SK-N-SH (cell line): ENCODE data around the gene C8G. TPM values are rescaled to one million over a fixed set of nuclear protein-coding genes. Genes with fewer than 3 reads are reported as not detected.

Source experiments
- CTCF ChIA-PET: fragments of 300-600, 350-600 bp; formaldehyde crosslinking; extraction: SDS; loops from one replicate; lab custom pipeline; 2021; lab: Yijun Ruan, JAX
- POLR2A ChIA-PET: fragments of 350-600 bp; sonication (Branson Sonifier 250); formaldehyde crosslinking; extraction: SDS; loops from one replicate; lab custom pipeline; 2020; ENCODE audit warnings: antibody characterized with exemption, inconsistent platforms; lab: Yijun Ruan, JAX
- DNase-seq: peaks from one replicate; pipeline ENCODE4 v3.0.0; 2012
- H2AFZ ChIP-seq: fragments of 200-600 bp; sonication (generic); 2 replicates; pipeline ENCODE4 v1.8.1; 2016; ENCODE audit warnings: antibody characterized with exemption, mild to moderate bottlenecking, low read depth
- H3F3A ChIP-seq: fragments of 200-600 bp; sonication (generic); replicated peaks from 2 replicates; pipeline ENCODE3; 2016; ENCODE audit warnings: antibody characterized with exemption, mild to moderate bottlenecking; ENCODE audit not compliant: insufficient read depth
- H3K27ac ChIP-seq, 2 experiments: fragments of 200-500 bp in 1 of 2; fragments of 200-600 bp in 1 of 2; sonication (Bioruptor generic) in 1 of 2; sonication (generic), shearing (Covaris generic) in 1 of 2; 2 replicates each; pipeline versions ENCODE4 v1.5.1 to v1.6.1; 2014 to 2016; ENCODE audit warnings: low read depth in 2 of 2, inconsistent platforms in 1 of 2, low read length in 1 of 2, mild to moderate bottlenecking in 1 of 2, mixed read lengths in 1 of 2
- H3K27me3 ChIP-seq: fragments of 200-600 bp; sonication (generic), shearing (Covaris generic); 2 replicates; pipeline ENCODE4 v1.6.1; 2016; ENCODE audit warnings: mixed run types; ENCODE audit not compliant: insufficient read depth
- H3K36me3 ChIP-seq, 2 experiments: fragments of 200-500 bp in 1 of 2; fragments of 200-600 bp in 1 of 2; sonication (Bioruptor generic) in 1 of 2; sonication (generic) in 1 of 2; replicated peaks in 1 of 2; 2 replicates each; pipeline versions ENCODE3 to v1.5.1; 2014 to 2016; ENCODE audit warnings: low read length in 1 of 2, mild to moderate bottlenecking in 1 of 2; ENCODE audit not compliant: insufficient read depth in 2 of 2, control insufficient read depth in 1 of 2
- H3K4me1 ChIP-seq, 2 experiments: fragments of 200-500 bp in 1 of 2; fragments of 200-600 bp in 1 of 2; sonication (Bioruptor generic) in 1 of 2; sonication (generic), shearing (Covaris generic) in 1 of 2; 2 replicates each; pipeline versions ENCODE4 v1.5.1 to v1.6.1; 2014 to 2016; ENCODE audit warnings: low read depth in 1 of 2, low read length in 1 of 2, mixed run types in 1 of 2; ENCODE audit not compliant: insufficient read depth in 2 of 2, control insufficient read depth in 1 of 2
- H3K4me2 ChIP-seq: fragments of 200-600 bp; sonication (generic), shearing (Covaris generic); 2 replicates; pipeline ENCODE4 v1.6.1; 2017; ENCODE audit warnings: mixed run types
- H3K4me3 ChIP-seq, 2 experiments: fragments of 200-500 bp in 1 of 2; fragments of 200-600 bp in 1 of 2; sonication (Bioruptor generic) in 1 of 2; sonication (generic), shearing (Covaris generic) in 1 of 2; 2 replicates each; pipeline versions ENCODE4 v1.5.1 to v1.8.1; 2014 to 2016; ENCODE audit warnings: low read depth in 2 of 2, inconsistent platforms in 1 of 2, low read length in 1 of 2, mild to moderate bottlenecking in 1 of 2, mixed read lengths in 1 of 2, moderate library complexity in 1 of 2
- H3K79me2 ChIP-seq: fragments of 200-600 bp; sonication (generic); 2 replicates; pipeline ENCODE4 v1.8.1; 2017; ENCODE audit warnings: mild to moderate bottlenecking; ENCODE audit not compliant: insufficient read depth
- H3K9ac ChIP-seq: fragments of 200-600 bp; sonication (generic); 2 replicates; pipeline ENCODE4 v1.6.1; 2017; ENCODE audit warnings: mixed run types
- H3K9me2 ChIP-seq: fragments of 200-600 bp; sonication (generic); 2 replicates; pipeline ENCODE4 v1.6.1; 2017; ENCODE audit warnings: mixed run types
- H3K9me3 ChIP-seq: fragments of 200-600 bp; sonication (generic); 2 replicates; pipeline ENCODE4 v1.6.1; 2017; ENCODE audit warnings: mixed run types, mild to moderate bottlenecking, moderate library complexity
- H4K20me1 ChIP-seq: fragments of 200-600 bp; sonication (generic); 2 replicates; pipeline ENCODE4 v1.6.1; 2017; ENCODE audit warnings: mild to moderate bottlenecking, mixed run types; ENCODE audit not compliant: insufficient read depth
- ELF1 ChIP-seq: IDR thresholded peaks from 2 replicates; pipeline ENCODE4 v1.4.0; 2012
- EP300 ChIP-seq, 2 experiments: IDR thresholded peaks; 2 replicates each; pipeline versions ENCODE4 v1.4.0 to v1.6.1; 2012; ENCODE audit warnings: borderline replicate concordance in 1 of 2, low read depth in 1 of 2, low read length in 1 of 2
- GABPA ChIP-seq: IDR thresholded peaks from 2 replicates; pipeline ENCODE4 v1.4.0; 2012; ENCODE audit warnings: low read depth, mild to moderate bottlenecking
- GATA2 ChIP-seq: sonication (generic); formaldehyde crosslinking; IDR thresholded peaks from 2 replicates; pipeline ENCODE4 v1.5.0; 2020; ENCODE audit warnings: mild to moderate bottlenecking, missing genetic modification reagents
- MAX ChIP-seq: IDR thresholded peaks from 2 replicates; pipeline ENCODE4 v1.4.0; 2012; ENCODE audit warnings: low read depth
- MEF2A ChIP-seq: IDR thresholded peaks from 2 replicates; pipeline ENCODE4 v1.4.0; 2012; ENCODE audit warnings: low read depth, borderline replicate concordance
- NFIC ChIP-seq: IDR thresholded peaks from 2 replicates; pipeline ENCODE4 v1.4.0; 2012; ENCODE audit warnings: borderline replicate concordance
- RAD21 ChIP-seq: IDR thresholded peaks from 2 replicates; pipeline ENCODE4 v1.6.1; 2012; ENCODE audit warnings: mild to moderate bottlenecking, low read length
- RCOR1 ChIP-seq: fragments of 150-350 bp; IDR thresholded peaks from 2 replicates; pipeline ENCODE4 v1.6.1; 2017; ENCODE audit warnings: antibody characterized with exemption, low read length
- SMC3 ChIP-seq: IDR thresholded peaks from 2 replicates; pipeline ENCODE4 v1.6.1; 2012; ENCODE audit warnings: low read depth, low read length, improper control_type of control experiment
- TCF12 ChIP-seq: IDR thresholded peaks from 2 replicates; pipeline ENCODE4 v1.4.0; 2012
- TEAD4 ChIP-seq: IDR thresholded peaks from 2 replicates; pipeline ENCODE4 v1.4.0; 2012; ENCODE audit warnings: mild to moderate bottlenecking, borderline replicate concordance; ENCODE audit not compliant: insufficient read depth
- USF2 ChIP-seq: fragments of 150-350 bp; IDR thresholded peaks from 2 replicates; pipeline ENCODE4 v1.6.1; 2017; ENCODE audit warnings: antibody characterized with exemption, low read length, low read depth, borderline replicate concordance
- YY1 ChIP-seq: IDR thresholded peaks from 2 replicates; pipeline ENCODE4 v1.4.0; 2012; ENCODE audit warnings: low read depth, mild to moderate bottlenecking
- ZBTB33 ChIP-seq: IDR thresholded peaks from 2 replicates; pipeline ENCODE4 v1.4.0; 2012; ENCODE audit warnings: low read depth, borderline replicate concordance
- WGBS: methylation state at CpG from one replicate; pipeline ENCODE4 v1.1.6; 2017; ENCODE audit warnings: low lambda C conversion rate; 5-methylcytosine and 5-hydroxymethylcytosine counted together
- polyA plus RNA-seq, 3 experiments: library from polyadenylated mRNA; depleted of rRNA; stranded (reverse); fragments of >200 nt; gene quantifications; 2 replicates each; pipeline ENCODE4 v1.2.3, GENCODE V29; 2012
- TF ChIP-seq, protein P1 (sequence below): fragments of 200-600 bp; sonication (generic); IDR thresholded peaks from 2 replicates; pipeline ENCODE4 v1.6.1; 2017; ENCODE audit warnings: antibody characterized with exemption, mild to moderate bottlenecking, moderate library complexity
- TF ChIP-seq, protein P2 (sequence below): IDR thresholded peaks from 2 replicates; pipeline ENCODE4; 2012
- TF ChIP-seq, protein P3 (sequence below): IDR thresholded peaks from 2 replicates; pipeline ENCODE4 v1.6.1; 2012; ENCODE audit warnings: mild to moderate bottlenecking, low read depth, low read length, moderate library complexity

The C8G gene
- polyA plus RNA-seq, 1 of the 3 experiments (the other 2 are of a cell fraction), result 0.28 TPM

DNA sequence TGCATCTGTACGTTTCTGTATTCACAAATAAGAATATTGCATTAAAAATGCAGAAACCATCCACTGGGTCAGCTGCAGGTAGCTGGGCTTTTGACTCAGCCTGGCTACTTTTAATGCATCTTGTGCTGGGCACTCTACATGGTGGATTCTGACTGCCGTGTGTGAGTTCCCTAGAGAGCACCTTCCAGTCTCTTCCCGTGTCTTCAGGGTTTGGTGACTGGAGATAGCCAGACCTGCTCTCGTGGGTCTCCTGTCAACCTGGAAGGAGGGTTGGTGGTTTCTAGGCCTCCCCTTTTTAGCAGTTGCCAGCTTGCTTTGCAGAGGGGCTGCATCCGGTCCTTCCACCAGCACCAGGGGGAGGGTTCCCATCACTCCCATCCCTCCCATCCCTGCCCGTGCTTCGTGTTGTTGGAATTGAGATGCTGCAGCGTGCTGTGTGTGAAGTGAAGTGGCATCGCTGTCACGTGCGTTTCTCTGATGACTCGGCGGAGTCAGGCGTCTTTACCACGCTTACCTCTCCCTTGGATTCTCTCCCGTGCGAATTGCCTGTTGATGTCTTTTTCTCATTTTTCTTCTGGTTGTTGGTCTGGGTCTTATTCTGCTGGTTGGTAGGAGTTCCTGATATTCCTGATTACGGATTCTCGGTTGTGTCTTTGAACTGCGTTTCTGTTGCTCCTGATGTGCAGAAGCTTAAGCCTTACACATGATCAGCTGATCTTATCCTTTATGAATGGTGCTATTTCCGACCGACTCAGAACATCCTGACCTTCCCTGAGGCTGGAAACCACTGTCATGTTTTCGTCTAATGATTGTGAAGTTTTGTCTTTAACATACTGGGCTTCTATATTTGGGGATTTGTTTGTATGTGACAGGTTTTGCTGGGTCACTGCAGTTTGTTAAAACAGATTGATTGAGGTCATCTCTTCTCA, 17.4 kb upstream of the C8G start (continued):
- TF ChIP-seq USF2 (no peak), TEAD4 (no peak), MEF2A (no peak)

DNA sequence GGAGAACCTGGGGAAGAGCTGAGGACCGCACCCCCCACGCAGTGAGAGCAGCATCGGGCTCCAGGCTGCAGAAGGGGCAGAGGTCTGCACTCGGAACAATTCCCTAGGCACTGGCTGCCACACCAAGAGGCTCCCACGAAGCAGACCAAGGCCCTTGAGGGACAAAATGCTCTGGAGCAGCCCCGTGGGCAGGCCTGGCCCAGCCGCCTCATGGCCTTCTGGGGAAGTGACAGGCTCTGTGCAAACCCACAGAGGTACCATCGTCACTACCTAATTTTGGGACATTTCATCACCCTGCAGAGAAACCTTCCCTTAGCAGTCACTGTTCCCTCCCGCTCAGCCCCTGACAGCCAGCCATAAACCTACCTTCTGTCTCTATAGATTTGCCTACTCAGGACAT, 16.5 kb upstream of the C8G start:
- CTCF ChIA-PET, result interaction anchor here (1.4 to 4.2 kb wide), 2 partner anchors 9 to 16 kb away, joined by 4 to 19 read pairs; partner anchors contain the start of genes C8G and FBXW5
- TF ChIP-seq MAX (no peak), GATA2 (CRISPR knock-in tag) (no peak), RAD21 (no peak), USF2 (no peak), GABPA (no peak), RCOR1 (no peak), ZBTB33 (no peak), NFIC (no peak), SMC3 (no peak), TEAD4 (no peak), TCF12 (no peak), ELF1 (no peak), YY1 (no peak), EP300 (IDR thresholded peaks at IDR 0.05; ENCODE audit: borderline replicate concordance in 1 of 2, low read depth in 1 of 2, low read length in 1 of 2) (no peak)
- TF ChIP-seq, protein P1, sequence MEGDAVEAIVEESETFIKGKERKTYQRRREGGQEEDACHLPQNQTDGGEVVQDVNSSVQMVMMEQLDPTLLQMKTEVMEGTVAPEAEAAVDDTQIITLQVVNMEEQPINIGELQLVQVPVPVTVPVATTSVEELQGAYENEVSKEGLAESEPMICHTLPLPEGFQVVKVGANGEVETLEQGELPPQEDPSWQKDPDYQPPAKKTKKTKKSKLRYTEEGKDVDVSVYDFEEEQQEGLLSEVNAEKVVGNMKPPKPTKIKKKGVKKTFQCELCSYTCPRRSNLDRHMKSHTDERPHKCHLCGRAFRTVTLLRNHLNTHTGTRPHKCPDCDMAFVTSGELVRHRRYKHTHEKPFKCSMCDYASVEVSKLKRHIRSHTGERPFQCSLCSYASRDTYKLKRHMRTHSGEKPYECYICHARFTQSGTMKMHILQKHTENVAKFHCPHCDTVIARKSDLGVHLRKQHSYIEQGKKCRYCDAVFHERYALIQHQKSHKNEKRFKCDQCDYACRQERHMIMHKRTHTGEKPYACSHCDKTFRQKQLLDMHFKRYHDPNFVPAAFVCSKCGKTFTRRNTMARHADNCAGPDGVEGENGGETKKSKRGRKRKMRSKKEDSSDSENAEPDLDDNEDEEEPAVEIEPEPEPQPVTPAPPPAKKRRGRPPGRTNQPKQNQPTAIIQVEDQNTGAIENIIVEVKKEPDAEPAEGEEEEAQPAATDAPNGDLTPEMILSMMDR, result no peak
- TF ChIP-seq, protein P2, sequence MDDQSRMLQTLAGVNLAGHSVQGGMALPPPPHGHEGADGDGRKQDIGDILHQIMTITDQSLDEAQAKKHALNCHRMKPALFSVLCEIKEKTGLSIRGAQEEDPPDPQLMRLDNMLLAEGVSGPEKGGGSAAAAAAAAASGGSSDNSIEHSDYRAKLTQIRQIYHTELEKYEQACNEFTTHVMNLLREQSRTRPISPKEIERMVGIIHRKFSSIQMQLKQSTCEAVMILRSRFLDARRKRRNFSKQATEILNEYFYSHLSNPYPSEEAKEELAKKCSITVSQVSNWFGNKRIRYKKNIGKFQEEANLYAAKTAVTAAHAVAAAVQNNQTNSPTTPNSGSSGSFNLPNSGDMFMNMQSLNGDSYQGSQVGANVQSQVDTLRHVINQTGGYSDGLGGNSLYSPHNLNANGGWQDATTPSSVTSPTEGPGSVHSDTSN, result no peak
- TF ChIP-seq, protein P3, sequence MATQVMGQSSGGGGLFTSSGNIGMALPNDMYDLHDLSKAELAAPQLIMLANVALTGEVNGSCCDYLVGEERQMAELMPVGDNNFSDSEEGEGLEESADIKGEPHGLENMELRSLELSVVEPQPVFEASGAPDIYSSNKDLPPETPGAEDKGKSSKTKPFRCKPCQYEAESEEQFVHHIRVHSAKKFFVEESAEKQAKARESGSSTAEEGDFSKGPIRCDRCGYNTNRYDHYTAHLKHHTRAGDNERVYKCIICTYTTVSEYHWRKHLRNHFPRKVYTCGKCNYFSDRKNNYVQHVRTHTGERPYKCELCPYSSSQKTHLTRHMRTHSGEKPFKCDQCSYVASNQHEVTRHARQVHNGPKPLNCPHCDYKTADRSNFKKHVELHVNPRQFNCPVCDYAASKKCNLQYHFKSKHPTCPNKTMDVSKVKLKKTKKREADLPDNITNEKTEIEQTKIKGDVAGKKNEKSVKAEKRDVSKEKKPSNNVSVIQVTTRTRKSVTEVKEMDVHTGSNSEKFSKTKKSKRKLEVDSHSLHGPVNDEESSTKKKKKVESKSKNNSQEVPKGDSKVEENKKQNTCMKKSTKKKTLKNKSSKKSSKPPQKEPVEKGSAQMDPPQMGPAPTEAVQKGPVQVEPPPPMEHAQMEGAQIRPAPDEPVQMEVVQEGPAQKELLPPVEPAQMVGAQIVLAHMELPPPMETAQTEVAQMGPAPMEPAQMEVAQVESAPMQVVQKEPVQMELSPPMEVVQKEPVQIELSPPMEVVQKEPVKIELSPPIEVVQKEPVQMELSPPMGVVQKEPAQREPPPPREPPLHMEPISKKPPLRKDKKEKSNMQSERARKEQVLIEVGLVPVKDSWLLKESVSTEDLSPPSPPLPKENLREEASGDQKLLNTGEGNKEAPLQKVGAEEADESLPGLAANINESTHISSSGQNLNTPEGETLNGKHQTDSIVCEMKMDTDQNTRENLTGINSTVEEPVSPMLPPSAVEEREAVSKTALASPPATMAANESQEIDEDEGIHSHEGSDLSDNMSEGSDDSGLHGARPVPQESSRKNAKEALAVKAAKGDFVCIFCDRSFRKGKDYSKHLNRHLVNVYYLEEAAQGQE, result no peak
- TF ChIP-seq, all 33 proteins: peak for 0
- Histone ChIP-seq H3K36me3 (peaks cover 9 to 14% of the 10 kb centered on the region in 2 experiments), H3K4me3 (no peak overlapping the region), H3K4me1 (no peaks in the 10 kb centered on the region; a peak in 1 of 4 replicates), H4K20me1 (no peaks in the 10 kb centered on the region), H3K4me2 (no peak overlapping the region), H2AFZ (no peak overlapping the region), H3K9ac (no peak overlapping the region), H3K79me2 (no peaks in the 10 kb centered on the region), H3K27me3 (no peaks in the 10 kb centered on the region), H3K9me3 (no peaks in the 10 kb centered on the region), H3K27ac (no peak overlapping the region), H3K9me2 (no peaks in the 10 kb centered on the region), H3F3A (no peaks in the 10 kb centered on the region)
- WGBS, result 92% methylated on average over 2 of the region's 9 CpGs
- DNase-seq, result no peak
- POLR2A ChIA-PET, result no interaction called here
